B cell (primary cell): ENCODE measurements around the gene CR1L. TPM values are rescaled to one million over a fixed set of nuclear protein-coding genes. Genes with fewer than 3 reads are reported as not detected.
"Not testable (repeated sequence)": the region's sequence is repeated elsewhere in the genome, so short reads cannot be mapped to it uniquely, and the experiment has no call there.

Experiments used
- ATAC-seq: fragments of 200-7000 bp; cut with Tn5 transposase; one replicate; pipeline ENCODE4 v1.10.0; 2021; ENCODE audit warnings: low read depth, mild to moderate bottlenecking, moderate number of reproducible peaks, moderate library complexity
- CTCF ChIA-PET: fragments of 350-600 bp; sonication (Branson Sonifier 250); formaldehyde crosslinking; loops from one replicate; lab custom pipeline; 2021; ENCODE audit warnings: antibody characterized with exemption, inconsistent platforms; lab: Charles Lee
- POLR2A ChIA-PET: fragments of 350-600 bp; sonication (Branson Sonifier 250); formaldehyde crosslinking; loops from one replicate; lab custom pipeline; 2021; ENCODE audit warnings: antibody characterized with exemption; lab: Charles Lee
- DNase-seq: peaks from one replicate; pipeline ENCODE4 v3.0.0; 2013
- H2AFZ ChIP-seq: 2 replicates; pipeline ENCODE4 v1.6.1; 2012; ENCODE audit warnings: mild to moderate bottlenecking, low read depth, low read length; ENCODE audit not compliant: insufficient read depth, poor library complexity, severe bottlenecking
- H3K27ac ChIP-seq, 2 donors: 1 replicate in 1 of 2; 2 replicates in 1 of 2; pipeline ENCODE4 v1.5.1; 2012 to 2013; ENCODE audit warnings: low read length in 2 of 2, mild to moderate bottlenecking in 2 of 2, moderate library complexity in 1 of 2
- H3K27me3 ChIP-seq, 4 experiments: fragments of 200-600 bp in 1 of 4; sonication (generic) in 1 of 4; replicated peaks in 1 of 4; 1 replicate in 2 of 4; 2 replicates in 2 of 4; pipeline versions ENCODE4 v1.6.1 to v1.7.0; 2013 to 2016; ENCODE audit warnings: low read length in 3 of 4, mild to moderate bottlenecking in 2 of 4, mixed read lengths in 1 of 4, moderate library complexity in 1 of 4; ENCODE audit not compliant: insufficient read depth in 4 of 4, control insufficient read depth in 3 of 4; ENCODE audit errors: control extremely low read depth in 1 of 4
- H3K36me3 ChIP-seq, 2 experiments: replicated peaks in 1 of 2; 1 replicate in 1 of 2; 2 replicates in 1 of 2; pipeline versions ENCODE4 v1.6.1 to v1.7.1; 2013; ENCODE audit warnings: low read length in 1 of 2; ENCODE audit not compliant: insufficient read depth in 2 of 2, control insufficient read depth in 1 of 2; ENCODE audit errors: control extremely low read depth in 1 of 2, extremely low read depth in 1 of 2
- H3K4me1 ChIP-seq, 2 donors: fragments of 200-600 bp in 1 of 2; sonication (generic) in 1 of 2; 1 replicate in 1 of 2; 2 replicates in 1 of 2; pipeline versions ENCODE4 v1.5.1 to v1.6.1; 2013 to 2017; ENCODE audit warnings: low read length in 2 of 2; ENCODE audit not compliant: control insufficient read depth in 2 of 2, insufficient read depth in 2 of 2
- H3K4me2 ChIP-seq: replicated peaks from 2 replicates; pipeline ENCODE3; 2012; ENCODE audit warnings: mild to moderate bottlenecking, low read depth, low read length; ENCODE audit not compliant: poor library complexity, severe bottlenecking
- H3K4me3 ChIP-seq, 5 experiments: fragments of 200-600 bp in 1 of 5; sonication (generic) in 1 of 5; 1 replicate in 3 of 5; 2 replicates in 2 of 5; pipeline versions ENCODE4 v1.5.1 to v1.7.0; 2011 to 2016; ENCODE audit warnings: low read length in 4 of 5, mild to moderate bottlenecking in 4 of 5, low read depth in 2 of 5, control low read depth in 1 of 5, moderate library complexity in 1 of 5; ENCODE audit not compliant: insufficient read depth in 1 of 5; ENCODE audit errors: control extremely low read depth in 1 of 5, extremely low read depth in 1 of 5
- H3K79me2 ChIP-seq: fragments of 200-600 bp; sonication (generic); one replicate; pipeline ENCODE4 v1.6.0; 2016; ENCODE audit warnings: low read length; ENCODE audit not compliant: control insufficient read depth, insufficient read depth
- H3K9ac ChIP-seq: fragments of 200-600 bp; sonication (generic); 2 replicates; pipeline ENCODE4 v1.6.1; 2017; ENCODE audit warnings: mild to moderate bottlenecking, low read length, moderate library complexity
- H3K9me3 ChIP-seq, 3 donors: one replicate each; pipeline versions ENCODE4 v1.6.1 to v1.7.1; 2013; ENCODE audit warnings: low read length in 2 of 3; ENCODE audit not compliant: control insufficient read depth in 2 of 3, insufficient read depth in 1 of 3; ENCODE audit errors: control extremely low read depth in 1 of 3
- H4K20me1 ChIP-seq: 2 replicates; pipeline ENCODE4 v1.6.0; 2012; ENCODE audit warnings: mild to moderate bottlenecking, low read length; ENCODE audit not compliant: insufficient read depth, control insufficient read depth, poor library complexity, severe bottlenecking
- H3K27ac Mint-ChIP-seq: one replicate; pipeline ENCODE4 v1.8.0; 2021; ENCODE audit warnings: mixed read lengths
- H3K27me3 Mint-ChIP-seq: one replicate; pipeline ENCODE4 v1.8.0; 2021; ENCODE audit warnings: mixed read lengths
- H3K4me1 Mint-ChIP-seq: one replicate; pipeline ENCODE4 v1.8.0; 2021; ENCODE audit warnings: mixed read lengths
- H3K4me3 Mint-ChIP-seq: one replicate; pipeline ENCODE4 v1.8.0; 2021; ENCODE audit warnings: mixed read lengths
- H3K9me3 Mint-ChIP-seq: one replicate; pipeline ENCODE4 v1.8.0; 2022; ENCODE audit warnings: mixed read lengths; ENCODE audit not compliant: insufficient read depth
- WGBS: methylation state at CpG from one replicate; pipeline ENCODE4 v1.1.5; 2013; ENCODE audit warnings: missing lambda C conversion rate; ENCODE audit not compliant: insufficient coverage; 5-methylcytosine and 5-hydroxymethylcytosine counted together
- intact Hi-C: fragments of 100-400 bp; cut with micrococcal nuclease; formaldehyde crosslinking; loops from one replicate; pipeline ENCODE4 v1.10.0; 2022
- polyA plus RNA-seq: library from polyadenylated mRNA; depleted of rRNA; stranded (reverse); fragments of >200 nt; gene quantifications from 2 replicates; pipeline ENCODE4 v1.2.3, GENCODE V29; 2012
- total RNA-seq, 2 donors: library from RNA; stranded (reverse); fragments of 120-200 nt in 1 of 2; gene quantifications; 1 replicate in 1 of 2; 2 replicates in 1 of 2; pipeline versions ENCODE4 v1.2.3 to v1.2.4, GENCODE V29; 2013 to 2022

The CR1L gene
- total and polyA plus RNA-seq, 2 donors (not counting 1 experiment from before 2014, with no cell fraction given) = 0.07 to 0.59 TPM

- WGBS = 93% methylated on average over 5 of the region's 8 CpGs
- POLR2A ChIA-PET = not testable (repeated sequence)
Observed at GRCh38 chr1:207737503-207738157, 92.7 kb downstream of the CR1L start.

GRCh38 chr1:207738158-207738659 lies 93.3 kb downstream of the CR1L start:
- H3K4me1 ChIP-seq, H3K9ac ChIP-seq, H3K9me3 ChIP-seq, H3K79me2 ChIP-seq, H3K27ac Mint-ChIP-seq, H3K9me3 Mint-ChIP-seq, H3K27me3 ChIP-seq, H3K27ac ChIP-seq, DNase-seq, ATAC-seq, intact Hi-C loops, H4K20me1 ChIP-seq, H2AFZ ChIP-seq, H3K4me3 ChIP-seq, H3K4me3 Mint-ChIP-seq, H3K4me1 Mint-ChIP-seq, H3K36me3 ChIP-seq, H3K27me3 Mint-ChIP-seq, POLR2A ChIA-PET, H3K4me2 ChIP-seq: not testable (repeated sequence)
- CTCF ChIA-PET = interaction anchor here (0.8 to 1.0 kb wide), 2 partner anchors 40 to 60 kb away, joined by 3 read pairs; no protein-coding TSS in a partner anchor
- WGBS = 100% methylated on average over 2 of the region's 6 CpGs

More at GRCh38 chr1:207737503-207738157, 92.7 kb downstream of the CR1L start:
- H2AFZ ChIP-seq, H3K27ac ChIP-seq, H3K4me2 ChIP-seq, H3K9me3 Mint-ChIP-seq, H3K79me2 ChIP-seq, H3K4me3 Mint-ChIP-seq, H3K27me3 ChIP-seq, H3K4me1 Mint-ChIP-seq, DNase-seq, ATAC-seq, H3K9me3 ChIP-seq, H3K27ac Mint-ChIP-seq, H3K36me3 ChIP-seq, H3K4me3 ChIP-seq, H3K4me1 ChIP-seq, H4K20me1 ChIP-seq, H3K27me3 Mint-ChIP-seq, intact Hi-C loops, H3K9ac ChIP-seq: not testable (repeated sequence)
- CTCF ChIA-PET = interaction anchor here (1.0 kb wide), 1 partner anchor 40 kb away, joined by 3 read pairs; no protein-coding TSS in a partner anchor
